ENCODE measurements around the gene ZNF581.
A peak's percentile ranks its signal among the peaks of the same experiment; 100 is the strongest.

Gene ZNF581

GRCh38 chr19:55679343-55680257, 36.2 kb downstream of the ZNF581 start:
- H3K4me3 ChIP-seq (ENCODE audit: control insufficient read depth, low read depth, low read length): no peak overlapping the region
- peak; percentile 79 for DNase-seq (ENCODE audit: low read depth)

GRCh38 chr19:55680339-55681130, 37.1 kb downstream of the ZNF581 start:
- no peak overlapping the region for H3K4me3 ChIP-seq (ENCODE audit: control insufficient read depth, low read depth, low read length)
- no peak for DNase-seq (ENCODE audit: low read depth)
- TF ChIP-seq, protein P1, sequence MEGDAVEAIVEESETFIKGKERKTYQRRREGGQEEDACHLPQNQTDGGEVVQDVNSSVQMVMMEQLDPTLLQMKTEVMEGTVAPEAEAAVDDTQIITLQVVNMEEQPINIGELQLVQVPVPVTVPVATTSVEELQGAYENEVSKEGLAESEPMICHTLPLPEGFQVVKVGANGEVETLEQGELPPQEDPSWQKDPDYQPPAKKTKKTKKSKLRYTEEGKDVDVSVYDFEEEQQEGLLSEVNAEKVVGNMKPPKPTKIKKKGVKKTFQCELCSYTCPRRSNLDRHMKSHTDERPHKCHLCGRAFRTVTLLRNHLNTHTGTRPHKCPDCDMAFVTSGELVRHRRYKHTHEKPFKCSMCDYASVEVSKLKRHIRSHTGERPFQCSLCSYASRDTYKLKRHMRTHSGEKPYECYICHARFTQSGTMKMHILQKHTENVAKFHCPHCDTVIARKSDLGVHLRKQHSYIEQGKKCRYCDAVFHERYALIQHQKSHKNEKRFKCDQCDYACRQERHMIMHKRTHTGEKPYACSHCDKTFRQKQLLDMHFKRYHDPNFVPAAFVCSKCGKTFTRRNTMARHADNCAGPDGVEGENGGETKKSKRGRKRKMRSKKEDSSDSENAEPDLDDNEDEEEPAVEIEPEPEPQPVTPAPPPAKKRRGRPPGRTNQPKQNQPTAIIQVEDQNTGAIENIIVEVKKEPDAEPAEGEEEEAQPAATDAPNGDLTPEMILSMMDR (conservative IDR thresholded peaks at IDR 0.05; ENCODE audit: control insufficient read depth, insufficient read depth, low read depth, low read length): no peak

More at GRCh38 chr19:55679343-55680257, 36.2 kb downstream of the ZNF581 start:
- TF ChIP-seq, protein P1 (conservative IDR thresholded peaks at IDR 0.05; ENCODE audit: control insufficient read depth, insufficient read depth, low read depth, low read length): no peak

DNA sequence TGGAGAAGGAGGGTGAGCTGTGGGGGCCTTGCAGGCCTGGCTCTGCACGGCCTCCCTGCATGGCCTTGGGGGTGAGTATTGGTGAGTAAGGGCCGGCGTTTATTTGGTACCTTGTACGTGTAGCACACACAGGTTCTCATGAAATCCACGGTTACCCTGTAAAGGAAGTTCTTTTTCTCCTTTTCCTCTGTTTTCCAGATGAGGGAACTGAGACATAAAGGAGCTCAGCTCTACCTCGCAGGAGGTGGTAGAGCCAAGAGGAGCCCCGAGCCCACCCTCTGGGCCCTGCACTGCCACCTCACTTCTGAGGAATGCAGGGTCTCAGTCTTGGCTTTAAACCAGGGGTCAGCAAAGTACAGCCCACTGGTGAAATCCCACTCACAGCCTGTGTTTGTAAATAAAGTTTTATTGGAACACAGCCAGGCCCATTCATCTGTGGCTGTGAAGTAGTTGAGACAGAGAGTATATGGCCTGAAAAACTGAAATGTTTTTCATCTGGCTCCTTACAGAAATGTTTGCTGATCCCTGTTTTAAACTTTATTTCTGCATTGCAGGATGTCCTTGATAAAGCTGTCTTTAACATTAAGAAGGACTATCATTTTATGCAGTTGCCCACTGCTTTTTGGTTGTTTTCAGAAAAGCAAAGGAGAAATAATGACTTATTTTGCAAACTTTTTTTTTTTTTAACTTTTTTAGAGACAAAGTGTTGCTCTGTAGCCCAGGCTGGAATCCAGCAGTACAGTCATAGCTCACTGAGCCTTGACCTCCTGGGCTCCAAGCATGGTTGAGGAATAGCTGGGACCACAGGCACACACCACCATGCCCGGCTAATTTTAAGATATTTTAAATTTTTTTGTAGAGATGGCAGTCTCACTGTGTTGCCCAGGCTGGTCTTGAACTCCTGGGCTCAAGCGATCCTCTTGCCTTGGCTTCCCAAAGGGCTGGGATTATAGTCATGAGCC, 38.0 kb downstream of the ZNF581 start:
- peak; percentile 48 for DNase-seq (ENCODE audit: low read depth)
- H3K4me3 ChIP-seq (ENCODE audit: control insufficient read depth, low read depth, low read length): no peak overlapping the region
- TF ChIP-seq, protein P1 (conservative IDR thresholded peaks at IDR 0.05; ENCODE audit: control insufficient read depth, insufficient read depth, low read depth, low read length): no peak

- DNase-seq (ENCODE audit: low read depth): no peak
- no peak overlapping the region for H3K4me3 ChIP-seq (ENCODE audit: control insufficient read depth, low read depth, low read length)
- TF ChIP-seq, protein P1 (conservative IDR thresholded peaks at IDR 0.05; ENCODE audit: control insufficient read depth, insufficient read depth, low read depth, low read length): no peak
These were observed 40.2 kb downstream of the ZNF581 start for GRCh38 chr19:55683449-55684261.

GRCh38 chr19:55684946-55685681, 41.7 kb downstream of the ZNF581 start:
- TF ChIP-seq, protein P1 (conservative IDR thresholded peaks at IDR 0.05; ENCODE audit: control insufficient read depth, insufficient read depth, low read depth, low read length): no peak
- no peak for DNase-seq (ENCODE audit: low read depth)
- no peak overlapping the region for H3K4me3 ChIP-seq (ENCODE audit: control insufficient read depth, low read depth, low read length)
